Thyroid gland (tissue), 4 donors: ENCODE data around the gene ZNF285. TPM values are rescaled to one million over a fixed set of nuclear protein-coding genes. Genes with fewer than 3 reads are reported as not detected.
"Not testable (repeated sequence)": the region's sequence is repeated elsewhere in the genome, so short reads cannot be mapped to it uniquely, and the experiment has no call there.

Source experiments
- DNase-seq, 2 donors: peaks; one replicate each; pipeline ENCODE4 v3.0.0-alpha.2; 2019
- H3K27ac ChIP-seq, 3 donors: fragments of 200-600 bp; sonication (generic); 1 replicate in 2 of 3; 2 replicates in 1 of 3; pipeline ENCODE4 v1.5.1; 2016 to 2019; ENCODE audit warnings: mild to moderate bottlenecking in 1 of 3, moderate library complexity in 1 of 3
- H3K27me3 ChIP-seq: fragments of 200-600 bp; sonication (generic); one replicate; pipeline ENCODE4 v1.5.1; 2019
- H3K36me3 ChIP-seq, 2 donors: fragments of 200-600 bp; sonication (generic); one replicate each; pipeline ENCODE4 v1.5.1; 2016 to 2019
- H3K4me1 ChIP-seq, 2 donors: fragments of 200-600 bp; sonication (generic); one replicate each; pipeline ENCODE4 v1.5.1; 2017 to 2019
- H3K4me3 ChIP-seq, 3 donors: fragments of 200-600 bp; sonication (generic); replicated peaks in 1 of 3; 1 replicate in 2 of 3; 2 replicates in 1 of 3; pipeline ENCODE4 v1.5.1; 2016; ENCODE audit warnings: mild to moderate bottlenecking in 1 of 3
- H3K9me3 ChIP-seq: fragments of 200-600 bp; sonication (generic); one replicate; pipeline ENCODE4 v1.5.1; 2017
- CTCF ChIP-seq, 6 experiments: fragments of 200-600 bp in 3 of 6; fragments of 450-650 bp in 3 of 6; sonication (generic) in 3 of 6; IDR thresholded peaks; one replicate each; pipeline ENCODE4 v1.5.1; 2016 to 2019; ENCODE audit warnings: antibody characterized with exemption in 6 of 6, mild to moderate bottlenecking in 2 of 6, inconsistent platforms in 1 of 6, moderate library complexity in 1 of 6
- POLR2A ChIP-seq, 2 donors: fragments of 450-650 bp; IDR thresholded peaks; one replicate each; pipeline ENCODE4 v1.6.1; 2017; ENCODE audit warnings: antibody characterized with exemption in 2 of 2, mild to moderate bottlenecking in 2 of 2, moderate library complexity in 1 of 2
- WGBS, 2 donors: methylation state at CpG; one replicate each; pipeline ENCODE4 v1.1.5; 2017; 5-methylcytosine and 5-hydroxymethylcytosine counted together
- intact Hi-C: fragments of 100-400 bp; cut with DNase I; formaldehyde crosslinking; loops from one replicate; pipeline ENCODE4 v1.15.1; 2023
- total RNA-seq, 4 donors: library from RNA; depleted of rRNA; stranded (reverse); fragments of >200 nt; gene quantifications; one replicate each; pipeline ENCODE4 v1.2.3, GENCODE V29; 2016

The ZNF285 gene
- total RNA-seq, 4 donors from 2014 or later: 3.8 to 6.6 (median 5.1) TPM

DNA sequence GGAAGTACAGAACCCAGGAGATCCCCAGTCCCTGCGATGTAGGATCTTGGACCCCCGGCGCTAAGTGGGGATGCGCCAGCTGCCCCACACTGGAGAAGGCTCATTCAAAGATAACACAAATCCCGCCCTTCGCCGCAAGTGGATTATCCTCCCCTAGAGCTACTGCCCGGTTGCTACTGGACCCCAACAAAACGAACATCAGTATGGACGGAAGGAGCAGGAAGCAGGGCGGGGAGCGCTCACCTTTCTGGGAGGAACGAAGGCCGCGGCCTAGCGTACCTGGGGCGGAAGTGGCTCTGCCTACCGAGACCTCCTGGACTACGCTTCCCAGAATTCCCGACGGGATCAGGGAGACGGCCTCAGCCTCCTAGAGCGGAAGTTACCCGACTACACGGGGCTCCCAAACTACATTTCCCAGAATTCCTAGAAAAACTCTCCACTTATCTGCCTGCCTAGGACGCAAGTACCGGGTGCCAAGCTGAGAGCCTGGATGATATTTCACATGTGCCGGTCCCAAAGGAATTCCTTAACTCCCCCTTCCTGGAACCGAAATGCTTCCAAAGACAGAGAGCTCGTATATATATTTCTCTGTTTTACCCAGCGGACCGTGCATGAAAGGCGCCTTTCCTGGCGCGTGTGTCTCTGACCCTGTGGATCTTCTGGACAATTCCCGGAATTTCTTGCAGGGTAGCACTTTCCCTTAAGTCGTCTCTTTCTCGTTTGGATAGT, 44.9 kb downstream of the ZNF285 start, which contains the start of gene ZNF112:
TSS of gene ZNF112 (minus strand) at position 298 of the 729 bp plus-strand sequence. CDS start 16,141 bp downstream, outside the sequence.
- WGBS, 2 donors: 2 to 4% methylated on average over 34 to 38 of the region's 38 CpGs
- Histone ChIP-seq H3K9me3 (no peaks in the 10 kb centered on the region), H3K27ac (peak within 1 kb of the TSS in 2 of 3 donors; percentile 44 to 54), H3K4me1 (peaks cover 4 to 5% of the 10 kb centered on the region in 2 donors), H3K36me3 (no peaks in the 10 kb centered on the region), H3K4me3 (peak within 1 kb of the TSS in 2 of 3 donors; percentile 41 to 87), H3K27me3 (no peaks in the 10 kb centered on the region)
- intact Hi-C loops: loop anchor here (10.0 kb wide), 1 partner anchor 52 kb away; the partner anchor contains the start of gene ZNF235
- peak; percentile 91 for DNase-seq
- TF ChIP-seq POLR2A (IDR thresholded peaks at IDR 0.05): peak in 1 of 2 donors; percentile 43
- TF ChIP-seq CTCF (IDR thresholded peaks at IDR 0.05): no peak

DNA sequence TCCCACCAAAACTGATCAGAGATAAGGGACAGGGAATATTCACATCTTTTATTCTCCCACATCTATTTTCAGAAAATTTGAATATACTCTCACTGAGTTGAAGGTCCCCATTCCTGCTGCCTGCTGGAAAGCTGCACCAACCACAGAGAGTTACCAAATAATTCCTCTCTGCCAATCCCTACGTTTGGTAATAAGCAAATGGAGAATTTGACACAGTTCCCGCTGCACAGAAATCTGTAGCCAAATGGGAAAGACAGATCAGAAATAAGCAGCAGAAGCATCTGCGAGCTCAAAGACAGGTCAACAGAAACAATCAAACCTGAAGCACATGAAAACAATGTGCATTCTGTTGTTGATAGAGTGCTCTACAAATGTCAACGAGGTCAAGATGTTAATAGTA, 54.9 kb downstream of the ZNF285 start:
- Histone ChIP-seq H3K27me3 (no peaks in the 10 kb centered on the region), H3K36me3 (no peaks in the 10 kb centered on the region), H3K27ac (no peak overlapping the region), H3K4me1 (no peaks in the 10 kb centered on the region), H3K9me3 (no peaks in the 10 kb centered on the region), H3K4me3 (no peak overlapping the region)
- TF ChIP-seq POLR2A (IDR thresholded peaks at IDR 0.05) (no peak), CTCF (IDR thresholded peaks at IDR 0.05) (no peak)
- intact Hi-C loops: no loop called here
- WGBS, 2 donors: 85 to 86% methylated on average over 4 of the region's 4 CpGs
- DNase-seq: no peak

DNA sequence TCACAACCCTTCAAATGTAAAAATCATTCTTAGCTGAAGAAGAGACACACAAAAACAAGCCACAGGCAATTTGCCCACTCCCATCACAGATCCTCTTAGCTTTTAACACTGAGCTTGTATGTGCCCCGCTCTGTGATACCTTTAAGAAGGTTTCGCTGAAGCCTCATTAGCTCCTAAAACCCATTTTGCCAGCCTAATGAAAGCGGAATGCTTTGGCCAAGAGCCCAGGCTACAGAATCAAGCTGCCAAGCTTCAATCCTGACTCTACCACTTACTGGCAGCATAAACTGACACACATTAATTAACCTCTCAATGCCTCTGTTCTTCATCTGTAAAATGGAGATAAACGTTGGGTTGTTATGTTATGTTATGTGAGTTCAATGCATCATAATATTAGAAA, 55.4 kb downstream of the ZNF285 start:
- WGBS, 2 donors: 88 to 92% methylated on average over 4 of the region's 4 CpGs
- H3K9me3 ChIP-seq: no peaks in the 10 kb centered on the region
- TF ChIP-seq CTCF (IDR thresholded peaks at IDR 0.05) (no peak), POLR2A (IDR thresholded peaks at IDR 0.05) (no peak)

DNA sequence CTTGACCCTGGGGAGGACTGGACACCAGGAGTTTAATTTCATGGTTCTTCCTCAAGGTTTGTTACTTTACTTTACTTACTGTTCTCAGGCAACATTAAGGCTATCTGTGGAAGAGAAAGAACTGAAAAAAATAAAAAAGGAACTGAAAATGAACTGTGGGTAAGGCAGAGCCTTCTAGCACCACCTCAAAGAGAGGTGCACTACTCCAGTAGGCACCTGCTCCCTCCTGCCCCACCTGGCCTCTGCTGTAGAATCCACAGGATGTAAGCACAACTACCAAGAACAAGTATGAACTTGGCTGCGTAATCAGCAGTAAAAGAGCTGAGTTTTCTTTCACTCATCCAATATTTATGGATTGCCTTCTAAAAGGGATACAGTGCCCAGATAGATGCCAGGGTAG, 57.2 kb downstream of the ZNF285 start:
- Histone ChIP-seq H3K9me3 (no peaks in the 10 kb centered on the region), H3K27ac (no peak overlapping the region), H3K27me3 (no peaks in the 10 kb centered on the region), H3K36me3 (peaks cover 11 to 14% of the 10 kb centered on the region in 2 donors), H3K4me1 (no peaks in the 10 kb centered on the region), H3K4me3 (no peak overlapping the region)
- intact Hi-C loops: no loop called here
- no peak for TF ChIP-seq POLR2A (IDR thresholded peaks at IDR 0.05)
- TF ChIP-seq CTCF (IDR thresholded peaks at IDR 0.05): no peak
- no peak for DNase-seq
- WGBS, 2 donors: 32 to 96% methylated on average over 1 of the region's 1 CpG

More for the DNA sequence above, 55.4 kb downstream of the ZNF285 start:
- Histone ChIP-seq H3K4me3 (no peak overlapping the region), H3K4me1 (no peaks in the 10 kb centered on the region), H3K27ac (no peak overlapping the region), H3K27me3 (no peaks in the 10 kb centered on the region), H3K36me3 (no peaks in the 10 kb centered on the region)
- DNase-seq: no peak
- intact Hi-C loops: no loop called here

DNA sequence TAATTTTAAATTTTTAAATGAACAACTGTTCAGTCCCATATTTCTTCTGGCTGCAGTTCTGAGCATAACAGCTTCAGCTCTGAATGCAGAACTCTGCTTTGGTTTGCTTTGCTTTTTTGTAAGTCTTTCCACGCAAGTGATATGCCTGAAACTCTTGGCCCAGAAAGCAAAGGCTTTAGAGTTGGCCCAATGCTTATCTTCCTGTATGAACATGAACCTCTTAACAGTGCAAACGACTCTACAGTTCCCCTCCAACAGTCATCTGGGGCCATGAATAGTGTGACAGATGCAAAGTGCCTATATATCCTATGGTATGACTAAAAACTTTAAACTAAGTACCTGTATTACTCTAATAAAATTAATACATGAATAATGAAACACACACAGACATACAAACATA, 59.6 kb downstream of the ZNF285 start:
- Histone ChIP-seq H3K27me3 (no peaks in the 10 kb centered on the region), H3K27ac (no peak overlapping the region), H3K9me3 (no peaks in the 10 kb centered on the region), H3K36me3 (peaks cover 20 to 24% of the 10 kb centered on the region in 2 donors), H3K4me3 (no peak overlapping the region), H3K4me1 (no peaks in the 10 kb centered on the region)
- DNase-seq: no peak
- TF ChIP-seq POLR2A (IDR thresholded peaks at IDR 0.05): no peak
- WGBS, 2 donors: 85 to 89% methylated on average over 2 of the region's 2 CpGs
- intact Hi-C loops: no loop called here

DNA sequence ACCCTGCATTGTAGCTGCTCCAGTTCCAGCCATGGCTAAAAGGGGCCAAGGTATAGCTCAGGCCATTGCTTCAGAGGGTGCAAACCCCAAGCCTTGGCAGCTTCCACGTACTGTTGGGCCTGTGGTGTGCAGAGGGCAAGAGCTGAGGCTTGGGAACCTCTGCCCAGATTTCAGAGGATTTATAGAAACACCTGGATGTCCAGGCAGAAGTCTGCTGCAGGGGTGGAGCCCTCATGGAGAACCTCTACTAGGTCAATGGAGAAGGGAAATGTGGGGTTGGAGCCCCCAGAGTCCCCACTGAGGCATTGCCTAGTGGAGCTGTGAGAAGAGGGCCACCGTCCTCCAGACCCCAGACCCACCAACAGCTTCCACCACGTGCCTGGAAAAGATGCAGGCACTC, 66.8 kb downstream of the ZNF285 start:
- H3K4me1 ChIP-seq, H3K27me3 ChIP-seq, DNase-seq, H3K27ac ChIP-seq, H3K9me3 ChIP-seq, intact Hi-C loops, H3K4me3 ChIP-seq: not testable (repeated sequence)
- WGBS, 2 donors: 77 to 91% methylated on average over 3 of the region's 3 CpGs
- peaks cover 73 to 74% of the 10 kb centered on the region in 2 donors for H3K36me3 ChIP-seq
